K562 (cell line): ENCODE measurements around the gene GGACT. TPM values are rescaled to one million over a fixed set of nuclear protein-coding genes. Genes with fewer than 3 reads are reported as not detected.

Experiments used
- ATF1 ChIP-seq, 2 experiments: fragments of 450-650 bp in 1 of 2; IDR thresholded peaks; 2 replicates each; pipeline ENCODE4 v1.6.1; 2016; ENCODE audit warnings: missing compliant biosample characterization in 1 of 2, missing genetic modification characterization in 1 of 2
- ATF3 ChIP-seq, 2 experiments: fragments of 450-650 bp in 1 of 2; sonication (generic) in 1 of 2; formaldehyde crosslinking in 1 of 2; IDR thresholded peaks in 1 of 2; conservative IDR thresholded peaks in 1 of 2; 2 replicates each; pipeline versions ENCODE4 v1.6.1 to v1.8.1; 2016 to 2023; ENCODE audit warnings: mild to moderate bottlenecking in 2 of 2, moderate library complexity in 2 of 2, inconsistent platforms in 1 of 2, missing genetic modification reagents in 1 of 2
- CBX1 ChIP-seq: sonication (generic); IDR thresholded peaks from 2 replicates; pipeline ENCODE4 v1.6.1; 2016; ENCODE audit warnings: antibody characterized with exemption, low read depth, mild to moderate bottlenecking
- CHD1 ChIP-seq: fragments of 200-600 bp; sonication (generic); IDR thresholded peaks from one replicate; pipeline ENCODE4 v1.6.1; 2012; ENCODE audit warnings: mild to moderate bottlenecking, moderate library complexity, low read length, inconsistent platforms
- E2F8 ChIP-seq: fragments of 450-650 bp; IDR thresholded peaks from 2 replicates; pipeline ENCODE4 v1.7.1; 2018; ENCODE audit warnings: mild to moderate bottlenecking, low read depth; ENCODE audit not compliant: partially characterized antibody
- FOXA3 ChIP-seq, 2 experiments: fragments of 450-650 bp in 1 of 2; sonication (generic) in 1 of 2; formaldehyde crosslinking; IDR thresholded peaks in 1 of 2; conservative IDR thresholded peaks in 1 of 2; 2 replicates each; pipeline versions ENCODE4 v1.4.0 to v1.8.0; 2020 to 2022; ENCODE audit warnings: mild to moderate bottlenecking in 2 of 2, missing genetic modification reagents in 1 of 2
- GABPB1 ChIP-seq: sonication (generic); formaldehyde crosslinking; IDR thresholded peaks from 2 replicates; pipeline ENCODE4 v1.8.0; 2022; ENCODE audit warnings: mild to moderate bottlenecking, missing genetic modification reagents
- HDAC1 ChIP-seq, 2 experiments: fragments of 450-650 bp; IDR thresholded peaks; 2 replicates each; pipeline ENCODE4 v1.6.1; 2016 to 2017; ENCODE audit warnings: inconsistent platforms in 1 of 2, mild to moderate bottlenecking in 1 of 2, moderate library complexity in 1 of 2
- KDM1A ChIP-seq, 2 experiments: fragments of 450-650 bp; IDR thresholded peaks; 2 replicates each; pipeline ENCODE4 v1.6.1; 2016; ENCODE audit warnings: mild to moderate bottlenecking in 2 of 2
- KHSRP ChIP-seq: fragments of 450-650 bp; IDR thresholded peaks from 2 replicates; pipeline ENCODE4 v1.6.1; 2017
- MTA1 ChIP-seq: fragments of 450-650 bp; IDR thresholded peaks from 2 replicates; pipeline ENCODE4 v1.6.1; 2017; ENCODE audit warnings: borderline replicate concordance
- MTA2 ChIP-seq: fragments of 450-650 bp; IDR thresholded peaks from 2 replicates; pipeline ENCODE4 v1.6.1; 2016; ENCODE audit warnings: low read depth
- MYC ChIP-seq, 2 experiments: fragments of 250-450 bp in 1 of 2; sonication (Bioruptor Pico) in 1 of 2; IDR thresholded peaks; 2 replicates each; pipeline versions ENCODE4 v1.5.1 to v1.6.1; 2012 to 2021; ENCODE audit warnings: low read depth in 2 of 2, borderline replicate concordance in 1 of 2, improper control_type of control experiment in 1 of 2, low read length in 1 of 2, mild to moderate bottlenecking in 1 of 2, moderate library complexity in 1 of 2
- NFIX ChIP-seq: fragments of 250-450 bp; sonication (Bioruptor Pico); IDR thresholded peaks from 2 replicates; pipeline ENCODE4 v1.4.0; 2020; ENCODE audit warnings: low read depth, mild to moderate bottlenecking, moderate library complexity
- NR2C2 ChIP-seq, 2 experiments: fragments of 200-800 bp in 1 of 2; sonication (Bioruptor generic) in 1 of 2; sonication (generic) in 1 of 2; formaldehyde crosslinking in 1 of 2; IDR thresholded peaks; 2 replicates each; pipeline versions ENCODE4 v1.6.1 to v1.8.0; 2016 to 2022; ENCODE audit warnings: mild to moderate bottlenecking in 1 of 2, missing compliant biosample characterization in 1 of 2, missing genetic modification characterization in 1 of 2, missing genetic modification reagents in 1 of 2
- PHB2 ChIP-seq: fragments of 450-650 bp; IDR thresholded peaks from 2 replicates; pipeline ENCODE4 v1.6.1; 2017; ENCODE audit warnings: low read depth
- PKNOX1 ChIP-seq: fragments of 450-650 bp; IDR thresholded peaks from 2 replicates; pipeline ENCODE4 v1.6.1; 2016
- RAD51 ChIP-seq: fragments of 450-650 bp; IDR thresholded peaks from 2 replicates; pipeline ENCODE4 v1.7.1; 2016; ENCODE audit warnings: low read depth, mild to moderate bottlenecking, borderline replicate concordance
- USF2 ChIP-seq: sonication (generic); formaldehyde crosslinking; IDR thresholded peaks from 2 replicates; pipeline ENCODE4 v1.5.0; 2020; ENCODE audit warnings: missing genetic modification reagents
- ZBTB43 ChIP-seq: sonication (generic); formaldehyde crosslinking; IDR thresholded peaks from 2 replicates; pipeline ENCODE4 v1.8.0; 2023; ENCODE audit warnings: mild to moderate bottlenecking, missing genetic modification reagents
- ZNF184 ChIP-seq: sonication (generic); formaldehyde crosslinking; IDR thresholded peaks from 2 replicates; pipeline ENCODE4 v1.5.0; 2020; ENCODE audit warnings: missing genetic modification reagents
- ZNF695 ChIP-seq: fragments of 450-650 bp; formaldehyde crosslinking; IDR thresholded peaks from 2 replicates; pipeline ENCODE4 v1.4.0; 2020; ENCODE audit warnings: mild to moderate bottlenecking, moderate library complexity
- polyA plus RNA-seq, 8 experiments: library from polyadenylated mRNA; depleted of rRNA in 4 of 8; stranded (reverse) in 5 of 8; unstranded in 3 of 8; fragments of >200 nt; fragmentation: Nextera tagmentation in 2 of 8; fragmentation: Illumina TruSeq in 1 of 8; extraction: Ambion mirVana in 2 of 8; extraction: Trizol in 1 of 8; gene quantifications; 2 replicates each; pipeline versions ENCODE4 v1.2.1 to v1.2.3, GENCODE V29; 2011 to 2014; ENCODE audit warnings: inconsistent platforms in 1 of 8, missing spikeins in 1 of 8
- total RNA-seq, 7 experiments: library from RNA; depleted of rRNA in 6 of 7; stranded (reverse); fragments of >200 nt in 6 of 7; fragmentation: Illumina TruSeq in 2 of 7; extraction: Trizol in 2 of 7; gene quantifications; 2 replicates each; pipeline versions ENCODE4 v1.2.1 to v1.2.3, GENCODE V29; 2011 to 2021; ENCODE audit warnings: low replicate concordance in 1 of 7

Gene GGACT
- total and polyA plus RNA-seq, 9 of the 15 experiments (the other 6 are each of a cell fraction or from before 2014, with no cell fraction given), result 0.20 to 3.2 (median 1.7) TPM

GRCh38 chr13:100600915-100601314 is 12.3 kb upstream of the GGACT start (continued):
- TF ChIP-seq ZBTB43 (CRISPR knock-in tag) (no peak), MTA2 (peak; percentile 53; the same call in 1 of the 2 replicates), E2F8 (no peak), CHD1 (no peak), ZNF184 (CRISPR knock-in tag) (no peak), HDAC1 (IDR thresholded peaks at IDR 0.05) (peak in 1 of 2 experiments; percentile 48; a peak in 1 of 4 replicates), MYC (IDR thresholded peaks at IDR 0.05; ENCODE audit: low read depth, low read length) (peak; percentile 59; the same call in 1 of the 2 replicates), MYC (CRISPR knock-in tag; IDR thresholded peaks at IDR 0.05; ENCODE audit: borderline replicate concordance, low read depth) (no peak), RAD51 (peak; percentile 85), ZNF695 (CRISPR knock-in tag) (no peak), NFIX (CRISPR knock-in tag) (no peak), PKNOX1 (no peak), KHSRP (no peak), ATF3 (IDR thresholded peaks at IDR 0.05) (no peak), ATF3 (CRISPR knock-in tag; conservative IDR thresholded peaks at IDR 0.05) (no peak), KDM1A (IDR thresholded peaks at IDR 0.05) (peak; percentile 12 to 20; a peak in 1 of 4 replicates), FOXA3 (CRISPR knock-in tag; conservative IDR thresholded peaks at IDR 0.05 in 1 of 2, IDR thresholded peaks at IDR 0.05 in 1 of 2) (no peak), NR2C2 (CRISPR knock-in tag; IDR thresholded peaks at IDR 0.05) (no peak), NR2C2 (tag; IDR thresholded peaks at IDR 0.05) (peak; percentile 40; the same call in 1 of the 2 replicates), USF2 (CRISPR knock-in tag) (peak; percentile 84), PHB2 (no peak), GABPB1 (CRISPR knock-in tag) (no peak), MTA1 (no peak), ATF1 (CRISPR knock-in tag; IDR thresholded peaks at IDR 0.05) (no peak), ATF1 (tag; IDR thresholded peaks at IDR 0.05) (no peak; the same call in 1 of the 2 replicates), CBX1 (no peak)
